ENCODE results near the gene FHOD3.

FHOD3 gene

DNA sequence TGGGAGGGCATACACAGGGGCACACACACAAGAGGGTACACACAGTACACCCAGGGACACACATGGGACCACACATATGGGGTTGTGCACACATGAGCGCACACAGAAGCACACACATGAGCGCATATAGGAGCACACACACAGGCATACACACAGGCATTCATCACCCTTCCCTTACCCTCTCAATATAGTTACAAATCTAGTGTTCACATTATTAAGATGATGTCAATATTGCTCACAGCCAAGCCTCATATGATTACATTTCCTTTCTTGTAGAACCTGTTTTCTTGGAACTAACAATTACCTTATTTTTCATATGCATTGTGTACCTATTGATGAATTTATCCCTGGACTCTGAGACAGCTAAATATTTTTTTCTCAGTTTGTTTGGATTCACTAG lies 156.7 kb downstream of the FHOD3 start:
- H3K9me3 ChIP-seq (ENCODE audit: control insufficient read depth, insufficient read depth, low read length): no peaks in the 10 kb centered on the region
- H3K9ac ChIP-seq (ENCODE audit: low read depth, low read length): no peak overlapping the region
- H3K27ac ChIP-seq (ENCODE audit: low read depth, low read length): no peak overlapping the region
- no peaks in the 10 kb centered on the region for H3K27me3 ChIP-seq (ENCODE audit: control insufficient read depth, insufficient read depth, low read length)
- no peak overlapping the region for H3K4me3 ChIP-seq (ENCODE audit: low read depth, low read length)
- no peaks in the 10 kb centered on the region for H3K36me3 ChIP-seq (ENCODE audit: control insufficient read depth, insufficient read depth, low read length)
- peaks cover 21% of the 10 kb centered on the region for H3K4me1 ChIP-seq (ENCODE audit: control insufficient read depth, insufficient read depth, low read length)

DNA sequence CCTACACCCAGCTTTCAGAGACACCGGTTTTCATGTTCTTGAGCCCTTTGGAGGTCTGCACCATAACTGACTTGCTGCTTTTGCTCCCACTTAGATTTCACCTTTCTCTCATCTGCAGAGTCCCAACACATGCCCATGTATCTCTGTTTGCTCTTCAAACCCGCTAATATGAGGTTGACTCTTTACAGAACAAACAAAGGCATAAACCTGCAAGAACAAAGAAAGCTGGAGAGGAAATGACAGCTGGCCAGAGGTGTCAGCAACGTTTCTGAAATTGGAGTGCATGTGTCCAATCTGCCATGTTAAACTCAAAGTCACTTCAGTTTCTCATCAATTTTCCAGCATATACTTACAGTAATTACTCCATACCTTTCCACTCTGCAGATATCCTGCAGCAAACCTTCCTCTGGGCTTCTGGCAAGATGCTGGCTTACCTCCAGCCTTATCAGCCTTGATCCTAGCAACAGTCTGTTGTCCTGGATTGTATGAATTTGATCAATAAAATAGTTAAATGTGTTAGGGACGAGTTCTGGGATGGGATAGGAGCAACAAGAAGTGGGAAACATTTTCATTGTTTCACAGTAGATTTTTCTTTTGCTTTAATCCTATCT lies 157.4 kb downstream of the FHOD3 start:
- Histone ChIP-seq H3K27me3 (ENCODE audit: control insufficient read depth, insufficient read depth, low read length) (no peaks in the 10 kb centered on the region), H3K9ac (ENCODE audit: low read depth, low read length) (no peak overlapping the region), H3K36me3 (ENCODE audit: control insufficient read depth, insufficient read depth, low read length) (no peaks in the 10 kb centered on the region), H3K9me3 (ENCODE audit: control insufficient read depth, insufficient read depth, low read length) (no peaks in the 10 kb centered on the region), H3K4me1 (ENCODE audit: control insufficient read depth, insufficient read depth, low read length) (peaks cover 14% of the 10 kb centered on the region), H3K27ac (ENCODE audit: low read depth, low read length) (no peak overlapping the region), H3K4me3 (ENCODE audit: low read depth, low read length) (no peak overlapping the region)

DNA sequence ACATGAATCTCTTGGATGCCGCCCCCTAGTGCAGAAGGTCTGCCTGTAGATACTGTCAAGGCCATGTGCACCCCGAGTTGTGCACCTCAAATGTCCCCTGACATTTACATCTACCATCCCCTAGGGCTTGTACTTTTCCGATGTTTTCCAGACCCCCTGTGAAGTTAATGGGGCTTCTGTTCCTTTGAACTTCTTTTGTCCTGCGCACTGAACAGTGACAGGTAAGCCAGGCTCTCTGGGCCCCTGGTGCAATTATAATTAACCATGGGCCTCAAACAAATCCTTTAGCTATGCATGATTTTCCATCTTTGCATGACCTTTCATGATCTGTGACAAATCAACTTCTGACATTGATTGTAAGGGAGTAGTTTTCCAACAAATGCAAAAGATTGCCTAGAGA lies 158.4 kb downstream of the FHOD3 start:
- H3K9me3 ChIP-seq (ENCODE audit: control insufficient read depth, insufficient read depth, low read length): no peaks in the 10 kb centered on the region
- H3K4me3 ChIP-seq (ENCODE audit: low read depth, low read length): no peak overlapping the region
- H3K9ac ChIP-seq (ENCODE audit: low read depth, low read length): no peak overlapping the region
- H3K4me1 ChIP-seq (ENCODE audit: control insufficient read depth, insufficient read depth, low read length): peaks cover 15% of the 10 kb centered on the region
- H3K27ac ChIP-seq (ENCODE audit: low read depth, low read length): no peak overlapping the region
- no peaks in the 10 kb centered on the region for H3K36me3 ChIP-seq (ENCODE audit: control insufficient read depth, insufficient read depth, low read length)
- no peaks in the 10 kb centered on the region for H3K27me3 ChIP-seq (ENCODE audit: control insufficient read depth, insufficient read depth, low read length)

DNA sequence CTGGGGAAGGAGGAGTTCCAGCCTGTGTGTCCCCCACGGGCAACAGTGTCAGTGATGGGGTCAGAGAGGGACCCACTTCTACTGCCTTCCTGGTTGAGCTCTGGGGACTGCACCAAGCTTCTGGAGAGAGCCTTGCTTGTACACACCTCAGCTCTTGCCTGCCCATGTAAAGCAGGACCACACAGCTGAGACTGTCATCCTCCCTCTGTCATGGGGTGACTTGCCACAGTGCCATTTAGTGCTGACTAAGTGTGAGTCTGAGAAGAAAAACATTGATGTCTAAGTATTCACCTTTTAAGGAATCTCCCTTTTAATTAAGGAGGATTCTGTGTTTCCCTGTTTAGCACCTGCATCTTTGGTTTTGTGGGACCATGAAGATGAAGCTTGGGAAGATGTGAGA lies 159.1 kb downstream of the FHOD3 start:
- Histone ChIP-seq H3K36me3 (ENCODE audit: control insufficient read depth, insufficient read depth, low read length) (no peaks in the 10 kb centered on the region), H3K9me3 (ENCODE audit: control insufficient read depth, insufficient read depth, low read length) (no peaks in the 10 kb centered on the region), H3K27me3 (ENCODE audit: control insufficient read depth, insufficient read depth, low read length) (no peaks in the 10 kb centered on the region), H3K9ac (ENCODE audit: low read depth, low read length) (no peak overlapping the region), H3K4me3 (ENCODE audit: low read depth, low read length) (no peak overlapping the region), H3K4me1 (ENCODE audit: control insufficient read depth, insufficient read depth, low read length) (peaks cover 15% of the 10 kb centered on the region), H3K27ac (ENCODE audit: low read depth, low read length) (no peak overlapping the region)

DNA sequence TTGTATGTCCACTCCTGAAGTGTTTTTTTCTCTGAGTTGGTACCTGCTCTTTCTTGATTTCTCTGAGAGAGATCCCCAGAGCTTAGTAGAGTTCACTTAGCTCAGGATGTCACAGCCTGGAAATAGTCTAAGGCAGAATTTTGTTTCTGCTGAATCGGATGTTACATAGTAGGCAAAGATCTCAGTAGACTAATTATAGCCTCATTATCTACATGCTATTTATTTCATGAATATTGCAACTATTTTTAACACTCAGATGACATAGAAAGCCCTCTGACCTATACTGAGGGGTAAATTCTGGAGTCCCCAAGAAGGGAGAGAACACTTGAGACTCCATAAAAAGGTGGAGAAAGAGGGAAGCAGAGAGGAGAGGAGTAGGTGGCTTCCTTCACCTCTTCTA lies 160.2 kb downstream of the FHOD3 start:
- no peak overlapping the region for H3K27ac ChIP-seq (ENCODE audit: low read depth, low read length)
- H3K4me3 ChIP-seq (ENCODE audit: low read depth, low read length): no peak overlapping the region
- no peaks in the 10 kb centered on the region for H3K27me3 ChIP-seq (ENCODE audit: control insufficient read depth, insufficient read depth, low read length)
- peaks cover 17% of the 10 kb centered on the region for H3K4me1 ChIP-seq (ENCODE audit: control insufficient read depth, insufficient read depth, low read length)
- no peak overlapping the region for H3K9ac ChIP-seq (ENCODE audit: low read depth, low read length)
- H3K9me3 ChIP-seq (ENCODE audit: control insufficient read depth, insufficient read depth, low read length): no peaks in the 10 kb centered on the region
- no peaks in the 10 kb centered on the region for H3K36me3 ChIP-seq (ENCODE audit: control insufficient read depth, insufficient read depth, low read length)

DNA sequence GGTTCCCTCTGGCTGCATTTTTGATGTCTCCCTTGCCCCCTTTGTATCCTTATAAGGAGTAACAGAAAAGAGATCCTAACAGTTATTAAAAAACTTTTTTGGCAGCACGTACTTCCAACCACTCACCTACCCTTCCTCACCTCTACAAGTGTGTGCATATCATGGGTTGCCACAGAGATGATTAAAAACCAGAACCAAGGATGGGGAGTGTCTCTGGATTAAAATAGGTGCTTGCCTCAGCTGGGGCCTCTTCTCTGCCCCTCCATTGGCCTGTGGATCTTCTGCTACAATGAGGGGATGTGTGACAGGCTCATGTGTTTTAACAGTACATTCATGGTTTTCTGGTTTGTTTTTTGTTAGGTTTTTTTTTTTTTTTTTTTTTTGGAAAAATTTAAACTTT lies 160.8 kb downstream of the FHOD3 start:
- no peak overlapping the region for H3K27ac ChIP-seq (ENCODE audit: low read depth, low read length)
- peaks cover 17% of the 10 kb centered on the region for H3K4me1 ChIP-seq (ENCODE audit: control insufficient read depth, insufficient read depth, low read length)
- no peaks in the 10 kb centered on the region for H3K9me3 ChIP-seq (ENCODE audit: control insufficient read depth, insufficient read depth, low read length)
- no peaks in the 10 kb centered on the region for H3K36me3 ChIP-seq (ENCODE audit: control insufficient read depth, insufficient read depth, low read length)
- no peak overlapping the region for H3K4me3 ChIP-seq (ENCODE audit: low read depth, low read length)
- H3K27me3 ChIP-seq (ENCODE audit: control insufficient read depth, insufficient read depth, low read length): no peaks in the 10 kb centered on the region
- H3K9ac ChIP-seq (ENCODE audit: low read depth, low read length): no peak overlapping the region

DNA sequence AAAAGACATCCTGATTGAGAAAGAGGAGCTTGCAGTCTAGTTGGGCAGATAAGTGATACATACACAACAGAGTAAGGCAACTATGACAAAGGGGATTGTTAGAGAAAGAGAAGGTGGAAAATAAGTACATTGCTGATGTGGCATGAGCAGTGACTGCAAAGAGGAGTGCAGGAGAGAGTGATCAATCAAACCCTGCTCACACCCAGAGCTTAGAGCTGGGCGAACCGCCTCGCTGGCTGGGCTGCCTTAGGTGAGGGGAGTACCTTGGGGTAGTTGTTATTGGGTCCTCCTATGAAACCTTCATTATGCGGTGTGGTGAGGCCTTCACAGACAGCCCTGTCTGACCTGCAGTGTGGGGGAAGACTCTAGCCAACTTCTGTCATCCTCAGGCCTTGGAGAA lies 161.7 kb downstream of the FHOD3 start:
- Histone ChIP-seq H3K27ac (ENCODE audit: low read depth, low read length) (no peak overlapping the region), H3K36me3 (ENCODE audit: control insufficient read depth, insufficient read depth, low read length) (no peaks in the 10 kb centered on the region), H3K9ac (ENCODE audit: low read depth, low read length) (no peak overlapping the region), H3K27me3 (ENCODE audit: control insufficient read depth, insufficient read depth, low read length) (no peaks in the 10 kb centered on the region), H3K9me3 (ENCODE audit: control insufficient read depth, insufficient read depth, low read length) (no peaks in the 10 kb centered on the region), H3K4me3 (ENCODE audit: low read depth, low read length) (no peak overlapping the region), H3K4me1 (ENCODE audit: control insufficient read depth, insufficient read depth, low read length) (peaks cover 17% of the 10 kb centered on the region)

DNA sequence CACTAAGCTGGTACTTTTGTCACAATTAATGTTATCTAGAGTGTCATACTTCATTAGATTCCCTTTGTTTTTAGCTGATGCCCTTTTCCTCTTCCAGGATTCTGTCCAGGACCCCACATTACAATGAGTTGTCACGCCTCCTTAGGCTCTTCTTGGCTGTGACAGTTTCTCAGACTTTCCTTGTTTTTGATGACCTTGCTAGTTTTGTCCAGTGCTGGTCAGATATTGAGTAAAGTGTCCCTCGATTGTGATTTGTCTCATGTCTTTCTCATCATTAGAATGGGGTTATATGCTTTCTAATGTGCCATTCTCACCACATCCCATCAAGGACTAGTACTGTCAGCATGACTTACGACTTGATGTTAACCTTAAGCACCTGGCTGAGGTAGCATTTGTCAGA lies 162.3 kb downstream of the FHOD3 start:
- Histone ChIP-seq H3K27me3 (ENCODE audit: control insufficient read depth, insufficient read depth, low read length) (no peaks in the 10 kb centered on the region), H3K9ac (ENCODE audit: low read depth, low read length) (no peak overlapping the region), H3K4me1 (ENCODE audit: control insufficient read depth, insufficient read depth, low read length) (peaks cover 17% of the 10 kb centered on the region), H3K36me3 (ENCODE audit: control insufficient read depth, insufficient read depth, low read length) (no peaks in the 10 kb centered on the region), H3K4me3 (ENCODE audit: low read depth, low read length) (no peak overlapping the region), H3K9me3 (ENCODE audit: control insufficient read depth, insufficient read depth, low read length) (no peaks in the 10 kb centered on the region), H3K27ac (ENCODE audit: low read depth, low read length) (no peak overlapping the region)

DNA sequence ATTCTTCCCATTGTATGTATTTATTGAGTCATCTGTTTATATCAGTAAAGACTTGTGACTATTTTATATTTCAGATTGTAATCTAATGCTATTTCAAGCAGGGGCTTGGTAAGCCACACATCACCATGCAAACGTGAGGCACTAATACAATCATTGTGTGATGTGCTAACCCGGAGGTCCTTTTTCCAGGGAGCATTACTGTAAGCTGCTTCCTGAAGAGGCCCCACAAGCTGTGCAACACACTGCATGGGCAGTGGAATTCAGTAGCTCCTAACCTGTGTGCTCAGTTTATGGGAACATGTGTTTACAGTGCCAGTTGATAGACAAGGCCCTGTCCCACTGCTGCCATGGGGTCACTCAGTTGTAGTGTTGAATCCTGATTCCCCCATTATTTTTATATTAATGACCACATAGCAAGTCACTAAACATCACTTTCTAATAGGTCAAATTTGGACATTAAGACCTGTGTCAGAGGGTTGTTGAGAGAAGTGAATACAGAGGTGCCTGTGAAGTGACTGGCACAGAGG lies 162.9 kb downstream of the FHOD3 start:
- Histone ChIP-seq H3K9ac (ENCODE audit: low read depth, low read length) (no peak overlapping the region), H3K4me3 (ENCODE audit: low read depth, low read length) (no peak overlapping the region), H3K27ac (ENCODE audit: low read depth, low read length) (no peak overlapping the region), H3K27me3 (ENCODE audit: control insufficient read depth, insufficient read depth, low read length) (no peaks in the 10 kb centered on the region), H3K36me3 (ENCODE audit: control insufficient read depth, insufficient read depth, low read length) (no peaks in the 10 kb centered on the region), H3K4me1 (ENCODE audit: control insufficient read depth, insufficient read depth, low read length) (peaks cover 17% of the 10 kb centered on the region), H3K9me3 (ENCODE audit: control insufficient read depth, insufficient read depth, low read length) (no peaks in the 10 kb centered on the region)

DNA sequence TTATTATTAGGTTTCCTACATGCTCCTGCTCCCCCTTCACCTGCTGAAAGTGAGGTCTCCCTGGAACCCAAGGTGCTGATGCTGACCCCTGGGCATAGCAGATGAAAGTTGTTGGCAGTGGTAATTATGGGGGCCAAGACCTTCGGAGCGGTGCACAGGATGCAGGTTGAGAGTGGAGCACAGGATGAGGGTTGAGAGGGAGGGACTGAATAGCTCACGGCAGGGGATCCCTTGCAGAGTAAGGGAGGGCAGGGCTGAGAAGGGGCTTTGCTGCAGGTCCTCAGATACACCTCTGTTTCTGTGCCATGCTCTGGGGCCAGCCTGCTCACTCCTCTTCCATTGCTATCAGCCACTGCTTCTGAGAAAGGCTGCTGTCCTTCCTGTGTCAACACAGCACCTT lies 163.3 kb downstream of the FHOD3 start:
- H3K27me3 ChIP-seq (ENCODE audit: control insufficient read depth, insufficient read depth, low read length): no peaks in the 10 kb centered on the region
- H3K36me3 ChIP-seq (ENCODE audit: control insufficient read depth, insufficient read depth, low read length): no peaks in the 10 kb centered on the region
- peak overlapping the region; percentile 3 for H3K27ac ChIP-seq (ENCODE audit: low read depth, low read length)
- no peak overlapping the region for H3K9ac ChIP-seq (ENCODE audit: low read depth, low read length)
- H3K4me3 ChIP-seq (ENCODE audit: low read depth, low read length): no peak overlapping the region
- H3K9me3 ChIP-seq (ENCODE audit: control insufficient read depth, insufficient read depth, low read length): no peaks in the 10 kb centered on the region
- H3K4me1 ChIP-seq (ENCODE audit: control insufficient read depth, insufficient read depth, low read length): peaks cover 19% of the 10 kb centered on the region

DNA sequence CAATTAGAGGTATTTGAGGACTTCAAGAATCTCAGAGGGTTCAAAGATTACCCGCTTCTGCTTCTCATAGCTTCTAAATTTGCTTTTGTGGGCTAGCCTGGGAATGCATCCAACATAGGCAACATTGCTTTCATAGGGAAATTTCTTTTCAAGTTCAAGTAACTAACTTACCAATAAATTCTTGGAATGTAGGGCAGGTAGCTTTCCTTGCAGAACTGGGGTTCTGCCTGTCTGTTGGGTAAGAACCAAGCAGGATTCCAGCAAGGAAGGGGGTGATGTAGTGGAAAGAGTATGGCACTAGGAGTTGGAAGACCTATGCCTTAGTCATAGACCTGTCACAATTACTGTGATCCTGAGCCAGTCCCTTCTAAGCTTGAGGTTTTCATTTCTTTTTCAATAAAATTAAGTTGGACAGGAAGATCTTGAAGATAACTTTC lies 164.1 kb downstream of the FHOD3 start:
- Histone ChIP-seq H3K4me1 (ENCODE audit: control insufficient read depth, insufficient read depth, low read length) (peaks cover 26% of the 10 kb centered on the region), H3K9me3 (ENCODE audit: control insufficient read depth, insufficient read depth, low read length) (no peaks in the 10 kb centered on the region), H3K4me3 (ENCODE audit: low read depth, low read length) (no peak overlapping the region), H3K36me3 (ENCODE audit: control insufficient read depth, insufficient read depth, low read length) (no peaks in the 10 kb centered on the region), H3K27me3 (ENCODE audit: control insufficient read depth, insufficient read depth, low read length) (no peaks in the 10 kb centered on the region), H3K9ac (ENCODE audit: low read depth, low read length) (no peak overlapping the region), H3K27ac (ENCODE audit: low read depth, low read length) (no peak overlapping the region)
